Stimulated activated CD4-positive, alpha-beta T cell treated with anti-CD3 and anti-CD28 coated beads, Interleukin-15, amount 100 ng/mL, for 1 hour (primary cell): Measurements from ENCODE around the gene HOXB7.

Source experiments
- DNase-seq, 2 donors: peaks; one replicate each; pipeline ENCODE4 v3.0.0-alpha.2; 2020; ENCODE audit warnings: low read depth in 1 of 2, low spot score in 1 of 2

HOXB7 gene

GRCh38 chr17:48595278-48595999 lies 15.4 kb downstream of the HOXB7 start:
- DNase-seq, result no peak

DNA sequence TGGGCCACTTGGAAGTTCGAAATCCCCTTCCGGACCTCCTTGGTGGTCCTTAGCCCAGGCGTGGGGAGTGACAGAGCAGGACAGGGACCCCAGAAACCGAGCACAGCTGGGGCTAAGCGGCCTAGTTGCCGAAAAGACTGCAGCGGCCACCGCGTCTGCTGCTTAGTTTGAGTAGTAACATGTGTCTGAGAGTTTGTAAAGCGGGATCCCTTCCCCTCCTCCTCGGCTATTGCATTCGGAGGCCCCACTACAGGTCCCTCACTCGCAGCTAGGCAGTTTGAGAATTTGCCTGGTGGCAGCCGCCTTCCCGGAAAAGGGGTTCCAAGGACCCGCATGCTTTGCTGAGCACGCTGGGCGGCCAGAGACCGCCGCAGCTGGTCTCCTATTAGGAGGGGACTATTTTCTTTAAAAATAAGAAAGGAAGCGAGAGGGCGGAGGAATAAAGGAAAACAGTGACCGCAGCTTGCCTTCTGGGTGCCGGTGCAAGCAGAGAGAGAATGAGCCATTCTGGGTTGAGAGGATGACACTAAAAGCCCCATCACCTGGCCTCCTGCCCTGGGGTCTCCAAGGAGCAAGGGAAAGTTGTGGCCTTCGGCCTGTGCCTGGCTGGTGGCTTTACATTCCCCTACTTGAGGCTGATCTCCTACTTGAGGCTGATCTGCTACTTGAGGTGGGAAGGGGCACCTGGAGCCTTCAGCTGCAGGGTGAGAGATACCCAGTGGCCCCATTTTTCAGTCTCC lies 16.1 kb downstream of the HOXB7 start:
- DNase-seq, result no peak

DNA sequence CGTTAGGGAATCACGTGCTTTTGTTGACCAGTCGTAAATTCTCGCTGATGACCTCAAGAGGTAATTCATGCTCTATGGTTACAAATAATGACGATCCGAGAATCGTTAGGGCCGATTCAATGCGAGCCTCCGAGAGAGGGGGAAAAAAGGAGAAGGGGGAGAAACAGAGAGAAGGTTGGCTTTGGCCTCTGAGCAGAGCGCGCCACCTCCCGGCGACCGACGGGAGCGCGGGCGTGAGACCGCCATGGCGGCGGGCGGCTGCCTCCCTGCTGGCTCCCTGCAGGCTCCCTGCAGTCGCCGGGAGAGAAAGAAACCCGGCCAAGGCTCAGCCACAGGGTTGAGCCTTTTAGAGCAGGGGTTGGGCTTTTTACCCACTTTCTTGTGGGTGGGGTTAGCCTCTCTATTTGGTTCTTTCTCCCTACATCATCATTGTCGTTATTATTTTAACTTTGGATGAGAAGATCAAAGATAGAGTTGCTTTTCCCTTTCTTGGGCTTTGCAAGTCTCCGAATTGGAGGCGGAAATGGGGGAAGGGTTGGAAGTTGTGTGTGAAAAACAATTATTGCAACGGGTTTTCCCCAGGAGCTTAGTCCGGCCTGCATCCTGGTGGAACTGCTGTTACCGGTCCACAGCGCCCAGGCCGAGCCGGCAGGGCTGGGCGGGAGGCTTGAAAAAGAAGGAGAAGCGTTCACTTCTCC lies 16.8 kb downstream of the HOXB7 start:
- peak; percentile 67 to 82 for DNase-seq

- DNase-seq, result no peak
Observed at GRCh38 chr17:48593126-48593829, 17.5 kb downstream of the HOXB7 start, which contains the start of gene HOXB5. Gene HOXB5 (minus strand): TSS chr17:48593779. CDS start chr17:48593682, 97 bp downstream.

DNA sequence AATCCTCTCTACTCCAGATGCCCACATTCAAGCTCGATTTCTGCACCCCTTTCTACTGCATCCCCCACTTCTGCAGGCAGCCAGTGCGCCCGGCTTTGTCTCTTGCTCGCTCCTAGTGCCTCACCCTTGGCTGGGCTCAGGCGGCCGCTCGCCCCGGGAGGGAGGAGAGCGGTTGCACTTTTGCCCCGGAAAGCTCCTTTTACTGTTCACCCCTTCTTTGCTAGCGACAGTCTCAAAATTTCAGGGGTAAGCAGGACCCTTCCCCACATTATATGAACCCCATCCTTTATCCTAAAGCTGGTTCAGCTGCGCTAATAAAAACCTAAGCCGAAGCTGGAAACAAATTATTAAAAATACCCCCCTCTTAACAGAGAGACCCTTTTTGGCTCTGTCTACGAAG lies 18.2 kb downstream of the HOXB7 start:
- no peak for DNase-seq

DNA sequence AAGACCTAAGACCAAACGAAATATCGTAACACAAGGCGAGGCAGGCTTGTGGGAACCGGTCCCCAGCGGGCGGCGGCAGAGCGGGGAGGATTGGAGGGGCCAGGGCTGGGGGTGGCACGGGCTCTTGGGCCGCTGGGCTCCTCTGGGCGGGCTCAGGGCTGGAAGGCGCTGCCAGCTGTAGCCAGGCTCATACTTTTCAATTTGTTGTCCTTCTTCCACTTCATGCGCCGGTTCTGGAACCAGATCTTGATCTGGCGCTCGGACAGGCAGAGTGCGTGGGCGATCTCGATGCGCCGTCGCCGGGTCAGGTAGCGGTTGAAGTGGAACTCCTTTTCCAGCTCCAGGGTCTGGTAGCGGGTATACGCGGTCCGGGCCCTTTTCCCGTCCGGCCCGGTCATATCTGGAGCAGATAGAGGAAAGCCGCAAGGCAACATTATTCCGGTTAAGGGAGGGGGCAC lies 18.7 kb downstream of the HOXB7 start:
- DNase-seq, result no peak

GRCh38 chr17:48591255-48592056 lies 19.4 kb downstream of the HOXB7 start:
- DNase-seq, result no peak

DNA sequence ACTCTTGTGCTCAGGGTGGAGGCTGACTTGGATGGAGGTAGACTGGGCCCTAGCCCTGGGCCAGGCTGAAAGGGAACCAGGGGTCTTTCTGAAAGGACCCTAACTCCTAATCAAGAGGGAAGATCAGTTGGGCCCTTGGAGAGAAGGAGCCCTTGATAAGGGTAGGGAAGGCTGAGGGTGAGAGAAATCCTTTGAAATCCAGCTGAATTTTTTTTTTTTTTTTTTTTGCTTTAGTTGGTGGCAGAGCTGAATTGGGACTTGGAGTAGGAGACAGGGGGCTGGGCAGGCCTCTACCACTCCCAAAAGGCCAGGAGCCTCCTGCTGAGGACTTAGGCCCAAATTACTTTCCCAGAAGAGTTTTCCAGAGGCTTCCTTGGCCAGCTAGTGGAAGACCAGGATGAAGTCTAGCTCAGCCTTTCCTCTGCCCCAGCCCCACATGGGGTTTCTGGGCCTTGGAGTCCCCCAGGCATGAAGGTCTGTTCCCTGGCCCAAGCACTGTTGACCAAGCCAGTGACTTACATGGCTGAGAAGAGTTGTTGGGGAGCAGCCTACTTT lies 20.1 kb downstream of the HOXB7 start:
- no peak for DNase-seq

- no peak for DNase-seq
Observed at GRCh38 chr17:48589831-48590606, 20.8 kb downstream of the HOXB7 start, which contains the start of gene HOXB3. Gene HOXB3 (minus strand): TSS chr17:48590241. CDS start chr17:48552474, 37,767 bp downstream.

DNA sequence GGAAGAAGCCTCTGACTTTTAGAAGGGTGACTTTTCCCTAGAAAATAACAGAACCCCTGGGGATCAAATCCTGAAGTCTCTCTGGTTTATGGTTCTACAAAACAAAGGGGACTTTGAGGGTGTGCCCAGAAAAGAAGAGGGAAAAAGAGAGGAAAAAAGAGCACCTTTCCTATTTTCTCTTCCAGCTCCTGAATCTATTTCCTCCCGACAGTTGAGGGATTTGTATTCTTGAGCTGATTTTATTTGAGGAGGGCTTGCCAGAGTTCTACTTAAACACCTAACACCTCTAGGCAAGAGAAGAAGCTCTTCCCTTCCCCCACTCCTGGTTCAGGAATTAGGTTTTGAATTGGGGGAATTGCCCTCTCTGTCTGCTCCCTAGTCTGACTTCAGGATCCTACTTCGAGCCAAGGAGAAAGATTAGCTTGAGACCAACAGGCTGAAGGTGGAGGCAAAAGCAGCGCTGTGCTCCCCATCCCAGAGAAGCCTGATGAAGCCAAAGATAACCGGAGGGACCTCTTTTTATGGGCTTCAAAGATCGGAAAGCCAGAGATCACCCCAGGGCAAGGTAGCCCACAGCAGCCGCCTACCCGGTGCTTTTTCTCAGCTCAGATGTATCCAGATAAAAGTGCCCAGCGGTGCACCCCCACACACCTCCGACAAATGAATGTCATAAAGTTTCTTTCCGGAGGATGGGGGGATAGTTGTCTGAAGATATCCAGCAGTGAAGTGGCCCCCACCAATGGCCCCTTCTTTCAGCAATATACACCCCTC lies 21.6 kb downstream of the HOXB7 start:
- no peak for DNase-seq

DNA sequence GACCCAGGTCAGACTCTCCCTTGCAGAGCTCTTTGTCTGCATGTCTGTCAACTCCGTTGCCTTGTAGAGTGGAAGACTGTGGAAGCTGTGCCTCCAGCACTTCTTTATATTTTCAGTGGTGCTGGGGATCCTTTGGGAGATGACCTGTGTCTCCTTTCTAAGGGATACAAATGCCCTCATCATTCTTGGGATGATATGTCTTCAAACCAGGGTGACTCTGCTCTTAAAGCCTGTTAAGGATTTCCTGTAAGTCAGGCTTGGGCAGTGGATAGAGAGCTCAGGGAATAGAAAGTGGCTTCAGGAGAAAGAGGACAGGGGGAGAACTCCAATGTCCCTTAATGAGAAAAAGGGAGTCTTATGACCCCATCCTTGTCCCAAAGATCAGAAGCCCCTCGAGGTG lies 22.3 kb downstream of the HOXB7 start:
- no peak for DNase-seq

- no peak for DNase-seq
Observed at GRCh38 chr17:48588074-48588415, 22.8 kb downstream of the HOXB7 start.

GRCh38 chr17:48587276-48588073 lies 23.3 kb downstream of the HOXB7 start:
- DNase-seq, result no peak

DNA sequence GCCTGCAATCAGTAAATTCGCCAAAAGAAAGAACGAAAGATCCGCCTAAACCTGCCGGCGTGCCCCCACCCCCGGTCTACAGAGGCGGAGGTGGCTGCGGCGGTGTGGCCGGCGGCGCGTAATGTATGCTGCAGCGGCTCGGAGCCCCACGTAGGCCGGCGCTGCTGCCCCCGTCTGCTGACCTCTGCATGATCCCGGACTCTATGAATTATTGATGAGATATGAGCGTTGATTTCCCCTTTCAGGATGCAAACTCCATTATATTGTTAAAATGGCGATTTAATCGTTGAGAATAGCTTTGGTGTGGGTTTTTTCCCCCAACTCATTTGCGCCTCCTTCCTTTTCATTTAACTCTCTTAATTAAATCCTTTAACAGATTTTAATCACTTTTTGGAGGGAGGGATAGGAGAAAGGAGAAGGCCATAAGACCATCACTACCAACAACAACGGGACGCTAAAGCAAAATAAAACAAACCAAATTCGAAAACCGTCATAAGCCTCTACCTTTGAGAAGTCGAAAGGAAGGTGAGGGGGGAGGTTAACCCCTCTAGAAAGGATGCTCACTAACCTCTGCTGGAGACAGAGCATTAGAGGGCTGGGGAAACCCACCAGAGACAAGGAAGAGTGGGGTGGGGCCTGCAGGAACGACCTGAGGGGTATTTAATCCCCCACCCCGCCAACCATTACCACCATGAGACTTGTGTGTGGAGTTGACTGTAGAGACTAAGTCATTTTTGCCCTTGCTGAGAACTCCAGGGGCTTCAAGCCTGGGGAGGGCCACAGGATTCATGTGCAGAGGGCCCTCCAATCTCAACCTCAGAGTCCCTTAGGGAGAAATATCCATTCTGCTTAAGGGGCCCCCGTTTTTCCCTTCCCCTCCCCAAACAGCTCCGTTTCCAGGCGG lies 24.2 kb downstream of the HOXB7 start:
- DNase-seq, result peak in 1 of 2 donors; percentile 26

DNA sequence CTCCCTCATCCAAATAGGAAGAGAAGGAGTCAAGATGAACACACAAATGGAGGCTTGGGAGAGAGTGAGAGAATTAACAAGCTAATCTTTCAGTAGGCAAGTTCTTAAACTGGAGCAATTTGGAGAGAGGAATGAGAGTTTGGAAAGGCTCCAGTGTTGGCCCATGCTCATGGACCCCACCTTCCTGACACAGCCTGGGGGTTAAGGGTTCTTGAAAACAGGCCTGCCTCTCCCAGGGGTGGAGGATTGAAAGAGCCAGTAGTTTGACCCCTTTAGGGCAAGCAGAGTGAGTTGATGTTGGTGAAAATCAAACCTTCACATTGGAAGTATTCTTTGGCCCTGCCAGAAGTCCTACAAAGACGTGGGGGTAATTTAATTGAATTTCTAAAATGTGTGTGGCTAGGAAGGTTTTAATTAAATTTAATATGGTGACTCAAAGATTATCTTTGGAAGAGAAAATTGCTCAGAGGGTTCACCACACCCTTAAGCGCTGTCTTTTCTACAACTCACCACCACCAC lies 26.5 kb downstream of the HOXB7 start:
- no peak for DNase-seq

GRCh38 chr17:48583708-48584222 lies 27.1 kb downstream of the HOXB7 start:
- DNase-seq, result no peak
